HepG2 (cell line): ENCODE measurements around the gene WNT1. TPM values are rescaled to one million over a fixed set of nuclear protein-coding genes. Genes with fewer than 3 reads are reported as not detected.

Source experiments
- ARHGAP35 ChIP-seq: sonication (generic); formaldehyde crosslinking; IDR thresholded peaks from 2 replicates; pipeline ENCODE4 v1.9.0; 2022; ENCODE audit warnings: mild to moderate bottlenecking, inconsistent platforms, moderate library complexity, missing genetic modification reagents, borderline replicate concordance
- ATF4 ChIP-seq, 2 experiments: fragments of 450-650 bp in 1 of 2; sonication (generic) in 1 of 2; formaldehyde crosslinking; IDR thresholded peaks; 2 replicates each; pipeline versions ENCODE4 v1.5.0 to v1.8.0; 2020 to 2022; ENCODE audit warnings: mild to moderate bottlenecking in 1 of 2, missing genetic modification reagents in 1 of 2
- CEBPB ChIP-seq: IDR thresholded peaks from 2 replicates; pipeline ENCODE4 v1.6.1; 2011; ENCODE audit warnings: low read depth, low read length, improper control_type of control experiment, borderline replicate concordance
- DDIT3 ChIP-seq: sonication (generic); formaldehyde crosslinking; IDR thresholded peaks from 2 replicates; pipeline ENCODE4 v1.4.0; 2020; ENCODE audit warnings: mild to moderate bottlenecking, missing genetic modification reagents
- GTF3A ChIP-seq: sonication (generic); formaldehyde crosslinking; conservative IDR thresholded peaks from 2 replicates; pipeline ENCODE4 v1.4.0; 2020; ENCODE audit warnings: mild to moderate bottlenecking, missing genetic modification reagents
- KDM5A ChIP-seq: fragments of 200-600 bp; sonication (generic); IDR thresholded peaks from 2 replicates; pipeline ENCODE4 v1.7.0; 2018; ENCODE audit warnings: antibody characterized with exemption, mild to moderate bottlenecking, low read length, borderline replicate concordance
- MBNL3 ChIP-seq: fragments of 250-450 bp; sonication (Bioruptor Pico); conservative IDR thresholded peaks from 2 replicates; pipeline ENCODE4 v1.8.0; 2022; ENCODE audit warnings: mild to moderate bottlenecking, inconsistent platforms
- NCOA1 ChIP-seq: sonication (generic); formaldehyde crosslinking; IDR thresholded peaks from 2 replicates; pipeline ENCODE4 v1.9.0; 2021; ENCODE audit warnings: missing genetic modification reagents
- PATZ1 ChIP-seq: sonication (generic); formaldehyde crosslinking; IDR thresholded peaks from 2 replicates; pipeline ENCODE4 v1.4.0; 2020; ENCODE audit warnings: missing genetic modification reagents
- POLR2G ChIP-seq: fragments of 200-400 bp; formaldehyde crosslinking; IDR thresholded peaks from 2 replicates; pipeline ENCODE4 v1.6.1; 2018; ENCODE audit warnings: mild to moderate bottlenecking, low read depth, low read length, moderate library complexity
- PTBP1 ChIP-seq: fragments of 200-400 bp; formaldehyde crosslinking; IDR thresholded peaks from 2 replicates; pipeline ENCODE4 v1.6.1; 2018; ENCODE audit warnings: low read length, low read depth; ENCODE audit not compliant: poor library complexity, severe bottlenecking
- RCOR2 ChIP-seq: IDR thresholded peaks from 2 replicates; pipeline ENCODE4 v1.6.1; 2016; ENCODE audit warnings: missing biosample characterization, missing genetic modification reagents
- SNAPC5 ChIP-seq: sonication (generic); formaldehyde crosslinking; IDR thresholded peaks from 2 replicates; pipeline ENCODE4 v1.8.1; 2023; ENCODE audit warnings: mild to moderate bottlenecking, missing genetic modification reagents, borderline replicate concordance
- TGIF2 ChIP-seq: IDR thresholded peaks from 2 replicates; pipeline ENCODE4 v1.6.1; 2016; ENCODE audit warnings: control low read depth, missing compliant biosample characterization
- ZMAT3 ChIP-seq: sonication (generic); formaldehyde crosslinking; conservative IDR thresholded peaks from 2 replicates; pipeline ENCODE4 v1.7.0; 2021; ENCODE audit warnings: missing genetic modification reagents
- ZNF232 ChIP-seq: sonication (generic); formaldehyde crosslinking; IDR thresholded peaks from 2 replicates; pipeline ENCODE4 v1.4.0; 2020; ENCODE audit warnings: missing genetic modification reagents, borderline replicate concordance
- ZNF33A ChIP-seq: sonication (generic); formaldehyde crosslinking; IDR thresholded peaks from 2 replicates; pipeline ENCODE4 v1.5.1; 2020; ENCODE audit warnings: missing genetic modification reagents, mild to moderate bottlenecking, moderate library complexity, borderline replicate concordance
- ZNF530 ChIP-seq: sonication (generic); formaldehyde crosslinking; IDR thresholded peaks from 2 replicates; pipeline ENCODE4 v1.5.0; 2020; ENCODE audit warnings: low read depth, mild to moderate bottlenecking, missing genetic modification reagents
- ZNF609 ChIP-seq: sonication (generic); formaldehyde crosslinking; IDR thresholded peaks from 2 replicates; pipeline ENCODE4 v1.4.0; 2020; ENCODE audit warnings: mild to moderate bottlenecking, missing genetic modification reagents, borderline replicate concordance
- ZSCAN21 ChIP-seq: sonication (generic); formaldehyde crosslinking; IDR thresholded peaks from 2 replicates; pipeline ENCODE4 v1.8.0; 2022; ENCODE audit warnings: mild to moderate bottlenecking, missing genetic modification reagents, moderate library complexity, borderline replicate concordance
- polyA plus RNA-seq, 8 experiments: library from polyadenylated mRNA; depleted of rRNA in 3 of 8; stranded (reverse) in 7 of 8; unstranded in 1 of 8; fragments of >200 nt; fragmentation: Illumina TruSeq in 4 of 8; extraction: Trizol in 4 of 8; gene quantifications; 2 replicates each; pipeline versions ENCODE4 v1.2.1 to v1.2.3, GENCODE V29; 2011 to 2016; ENCODE audit warnings: low read depth in 4 of 8, missing spikeins in 1 of 8, mixed read lengths in 1 of 8; ENCODE audit not compliant: insufficient read depth in 1 of 8
- total RNA-seq, 5 experiments: library from RNA; depleted of rRNA; stranded (reverse); fragments of >200 nt; fragmentation: Illumina TruSeq; extraction: Trizol; gene quantifications; 2 replicates each; pipeline ENCODE4 v1.2.3, GENCODE V29; 2016; ENCODE audit warnings: low read depth in 1 of 5

The WNT1 gene
- total and polyA plus RNA-seq, 2 of the 13 experiments (the other 11 are each of a cell fraction or from before 2014, with no cell fraction given) = not detected

- no peak for TF ChIP-seq KDM5A
- no peak for TF ChIP-seq RCOR2
- peak; percentile 86 for TF ChIP-seq TGIF2
- TF ChIP-seq ZNF33A (CRISPR knock-in tag) = no peak
- TF ChIP-seq SNAPC5 = no peak
- TF ChIP-seq ATF4 (CRISPR knock-in tag; IDR thresholded peaks at IDR 0.05) = 0 out of 4 replicates have a peak, but pooled peaks of 1 of the 2 experiments have one; percentile 52
- TF ChIP-seq ZNF530 (CRISPR knock-in tag) = no peak
- TF ChIP-seq PTBP1 = no peak
- TF ChIP-seq ZSCAN21 (CRISPR knock-in tag) = no peak; the same call in 1 of the 2 replicates
- TF ChIP-seq ZNF232 (CRISPR knock-in tag) = peak; percentile 96
- peak; percentile 35; the same call in 1 of the 2 replicates for TF ChIP-seq PATZ1 (CRISPR knock-in tag)
- TF ChIP-seq MBNL3 = no peak
- no peak; the same call in none of the 2 replicates for TF ChIP-seq ARHGAP35 (CRISPR knock-in tag)
- no peak for TF ChIP-seq POLR2G
- no peak for TF ChIP-seq CEBPB
- no peak; the same call in 1 of the 2 replicates for TF ChIP-seq ZNF609
- peak; percentile 77; the same call in 1 of the 2 replicates for TF ChIP-seq ZMAT3
- no peak for TF ChIP-seq GTF3A (CRISPR knock-in tag)
- TF ChIP-seq NCOA1 (CRISPR knock-in tag) = no peak
- TF ChIP-seq DDIT3 (CRISPR knock-in tag) = no peak
These were observed 20.6 kb downstream of the WNT1 start (continued) for GRCh38 chr12:48998497-48999353.
